ENCODE measurements around the gene NFASC.

The NFASC gene

GRCh38 chr1:204983881-204984280 lies 113.2 kb downstream of the NFASC start:
- H3K4me1 ChIP-seq (ENCODE audit: low read length), result no peaks in the 10 kb centered on the region
- no peaks in the 10 kb centered on the region for H3K9me2 ChIP-seq (replicated peaks; ENCODE audit: insufficient read depth, low read length)
- peaks cover 80% of the 10 kb centered on the region for H3K27me3 ChIP-seq (replicated peaks; ENCODE audit: insufficient read depth, low read length)
- H2AFZ ChIP-seq (ENCODE audit: low read length), result no peak overlapping the region
- TF ChIP-seq EZH2 (optimal IDR thresholded peaks at IDR 0.05; ENCODE audit: low read depth, low read length), result no peak
- TF ChIP-seq EZH2phosphoT487 (IDR thresholded peaks at IDR 0.05; ENCODE audit: low read length), result no peak
- TF ChIP-seq CTCF (IDR thresholded peaks at IDR 0.05; ENCODE audit: low read length), result no peak
- no peaks in the 10 kb centered on the region for H3K9me3 ChIP-seq (replicated peaks; ENCODE audit: insufficient read depth, low read length)
- no peak overlapping the region for H3K27ac ChIP-seq (ENCODE audit: low read length)
- no peaks in the 10 kb centered on the region for H3F3A ChIP-seq (ENCODE audit: insufficient read depth, low read length)
- H3K79me2 ChIP-seq (ENCODE audit: low read length), result no peaks in the 10 kb centered on the region
- H3K4me2 ChIP-seq (ENCODE audit: low read depth, low read length), result no peak overlapping the region
- H4K20me1 ChIP-seq (ENCODE audit: insufficient read depth, low read length), result no peaks in the 10 kb centered on the region
- no peak overlapping the region for H3K4me3 ChIP-seq (ENCODE audit: low read length)
- DNase-seq, result no peak
- H3K9ac ChIP-seq (ENCODE audit: low read length), result no peak overlapping the region
- no peaks in the 10 kb centered on the region for H3K36me3 ChIP-seq (replicated peaks; ENCODE audit: insufficient read depth, low read length)

- no peak overlapping the region for H3K9ac ChIP-seq (ENCODE audit: low read length)
- no peak overlapping the region for H2AFZ ChIP-seq (ENCODE audit: low read length)
- H3K4me1 ChIP-seq (ENCODE audit: low read length), result no peaks in the 10 kb centered on the region
- H3K4me2 ChIP-seq (ENCODE audit: low read depth, low read length), result no peak overlapping the region
- H3K4me3 ChIP-seq (ENCODE audit: low read length), result no peak overlapping the region
- no peak for DNase-seq
- H3K9me2 ChIP-seq (replicated peaks; ENCODE audit: insufficient read depth, low read length), result no peaks in the 10 kb centered on the region
- H3K27me3 ChIP-seq (replicated peaks; ENCODE audit: insufficient read depth, low read length), result peaks cover 80% of the 10 kb centered on the region
- H3F3A ChIP-seq (ENCODE audit: insufficient read depth, low read length), result no peaks in the 10 kb centered on the region
- no peak for TF ChIP-seq EZH2phosphoT487 (IDR thresholded peaks at IDR 0.05; ENCODE audit: low read length)
- TF ChIP-seq EZH2 (optimal IDR thresholded peaks at IDR 0.05; ENCODE audit: low read depth, low read length), result no peak
- TF ChIP-seq CTCF (IDR thresholded peaks at IDR 0.05; ENCODE audit: low read length), result no peak
- H3K27ac ChIP-seq (ENCODE audit: low read length), result no peak overlapping the region
- no peaks in the 10 kb centered on the region for H3K36me3 ChIP-seq (replicated peaks; ENCODE audit: insufficient read depth, low read length)
- H3K79me2 ChIP-seq (ENCODE audit: low read length), result no peaks in the 10 kb centered on the region
- no peaks in the 10 kb centered on the region for H3K9me3 ChIP-seq (replicated peaks; ENCODE audit: insufficient read depth, low read length)
- H4K20me1 ChIP-seq (ENCODE audit: insufficient read depth, low read length), result no peaks in the 10 kb centered on the region
These were observed 113.8 kb downstream of the NFASC start for GRCh38 chr1:204984499-204984898.

- H3K9ac ChIP-seq (ENCODE audit: low read length), result no peak overlapping the region
- no peak for DNase-seq
- no peaks in the 10 kb centered on the region for H3K9me2 ChIP-seq (replicated peaks; ENCODE audit: insufficient read depth, low read length)
- H3K27ac ChIP-seq (ENCODE audit: low read length), result no peak overlapping the region
- H3K79me2 ChIP-seq (ENCODE audit: low read length), result no peaks in the 10 kb centered on the region
- no peaks in the 10 kb centered on the region for H4K20me1 ChIP-seq (ENCODE audit: insufficient read depth, low read length)
- no peaks in the 10 kb centered on the region for H3K36me3 ChIP-seq (replicated peaks; ENCODE audit: insufficient read depth, low read length)
- no peak overlapping the region for H3K4me3 ChIP-seq (ENCODE audit: low read length)
- H3K9me3 ChIP-seq (replicated peaks; ENCODE audit: insufficient read depth, low read length), result no peaks in the 10 kb centered on the region
- H3K4me1 ChIP-seq (ENCODE audit: low read length), result no peaks in the 10 kb centered on the region
- no peaks in the 10 kb centered on the region for H3F3A ChIP-seq (ENCODE audit: insufficient read depth, low read length)
- H2AFZ ChIP-seq (ENCODE audit: low read length), result no peak overlapping the region
- no peak overlapping the region for H3K4me2 ChIP-seq (ENCODE audit: low read depth, low read length)
- peaks cover 82% of the 10 kb centered on the region for H3K27me3 ChIP-seq (replicated peaks; ENCODE audit: insufficient read depth, low read length)
- no peak for TF ChIP-seq CTCF (IDR thresholded peaks at IDR 0.05; ENCODE audit: low read length)
- no peak for TF ChIP-seq EZH2 (optimal IDR thresholded peaks at IDR 0.05; ENCODE audit: low read depth, low read length)
- TF ChIP-seq EZH2phosphoT487 (IDR thresholded peaks at IDR 0.05; ENCODE audit: low read length), result no peak
These were observed 115.5 kb downstream of the NFASC start for GRCh38 chr1:204986181-204986580.

Measured in MM.1S (cell line).